ENCODE data around the gene CARD14. TPM values are rescaled to one million over a fixed set of nuclear protein-coding genes. Genes with fewer than 3 reads are reported as not detected.

CARD14 gene
- total and polyA plus RNA-seq, 2 experiments from 2014 or later = 0.08 to 0.52 TPM

- no peak overlapping the region for H2AFZ ChIP-seq
- Mint-ChIP-seq H3K4me1 (peaks cover 10% of the 10 kb centered on the region), H3K4me3 (no peak overlapping the region), H3K36me3 (ENCODE audit: low read depth) (no peaks in the 10 kb centered on the region; the same call in 2 of the 3 replicates), H3K27me3 (ENCODE audit: insufficient read depth, low read depth, poor library complexity) (peaks cover 16% of the 10 kb centered on the region), H3K27ac (no peak overlapping the region), H3K9me3 (no peaks in the 10 kb centered on the region; the same call in 2 of the 3 replicates)
- H3K4me1 ChIP-seq (ENCODE audit: insufficient read depth) = no peaks in the 10 kb centered on the region
- no peak overlapping the region for H3K4me2 ChIP-seq
- no peaks in the 10 kb centered on the region for H3K27me3 ChIP-seq (ENCODE audit: insufficient read depth)
- ATAC-seq (peak; percentile 50), DNase-seq (ENCODE audit: low spot score) (peak; percentile 72)
- TF ChIP-seq ETS1 (IDR thresholded peaks at IDR 0.05) (no peak), POLR2AphosphoS5 (IDR thresholded peaks at IDR 0.05; ENCODE audit: low read depth) (no peak), EZH2 (IDR thresholded peaks at IDR 0.05; ENCODE audit: low read depth, unreplicated experiment) (no peak), CREB1 (CRISPR knock-in tag; IDR thresholded peaks at IDR 0.05; ENCODE audit: low read depth) (no peak), CTCF (conservative IDR thresholded peaks at IDR 0.05; ENCODE audit: low read depth in 2 of 2) (peak; percentile 97 to 98)
- no peak overlapping the region for H3K27ac ChIP-seq (ENCODE audit: low read depth)
- no peaks in the 10 kb centered on the region for H3K9me2 ChIP-seq (ENCODE audit: insufficient read depth)
- H3K79me2 ChIP-seq (replicated peaks; ENCODE audit: insufficient read depth) = no peaks in the 10 kb centered on the region
- no peaks in the 10 kb centered on the region for H4K20me1 ChIP-seq (replicated peaks; ENCODE audit: insufficient read depth)
- no peaks in the 10 kb centered on the region for H3K36me3 ChIP-seq (ENCODE audit: insufficient read depth)
- H3F3A ChIP-seq (replicated peaks; ENCODE audit: low read depth) = 0 out of 2 replicates have a peak, but pooled peaks cover 3% of the 10 kb centered on the region
- H3K4me3 ChIP-seq = no peak overlapping the region
These were observed 26.1 kb downstream of the CARD14 start for GRCh38 chr17:80195671-80196529.

GRCh38 chr17:80196652-80197051 is 26.8 kb downstream of the CARD14 start:
- H2AFZ ChIP-seq = no peak overlapping the region
- H3K36me3 Mint-ChIP-seq (ENCODE audit: low read depth) = peaks cover 6% of the 10 kb centered on the region; the same call in 2 of the 3 replicates
- no peak overlapping the region for H3K27ac Mint-ChIP-seq
- DNase-seq (ENCODE audit: low spot score) (no peak), ATAC-seq (no peak)
- no peaks in the 10 kb centered on the region for H4K20me1 ChIP-seq (replicated peaks; ENCODE audit: insufficient read depth)
- H3K4me2 ChIP-seq = no peak overlapping the region
- no peak overlapping the region for H3K4me3 ChIP-seq
- 0 out of 2 replicates have a peak, but pooled peaks cover 3% of the 10 kb centered on the region for H3F3A ChIP-seq (replicated peaks; ENCODE audit: low read depth)
- no peaks in the 10 kb centered on the region for H3K36me3 ChIP-seq (ENCODE audit: insufficient read depth)
- no peaks in the 10 kb centered on the region for H3K79me2 ChIP-seq (replicated peaks; ENCODE audit: insufficient read depth)
- TF ChIP-seq STAT1 (IDR thresholded peaks at IDR 0.05; ENCODE audit: unreplicated experiment) = no peak
- no peak for TF ChIP-seq ZNF331 (CRISPR knock-in tag; IDR thresholded peaks at IDR 0.05; ENCODE audit: low read depth)
- no peak for TF ChIP-seq NANOG (IDR thresholded peaks at IDR 0.05; ENCODE audit: borderline replicate concordance)
- no peaks in the 10 kb centered on the region for H3K4me1 ChIP-seq (ENCODE audit: insufficient read depth)
- no peak overlapping the region for H3K4me3 Mint-ChIP-seq
- no peak overlapping the region for H3K27ac ChIP-seq (ENCODE audit: low read depth)
- H3K9me3 Mint-ChIP-seq = peaks cover 6% of the 10 kb centered on the region; the same call in 2 of the 3 replicates
- H3K9me2 ChIP-seq (ENCODE audit: insufficient read depth) = no peaks in the 10 kb centered on the region
- no peaks in the 10 kb centered on the region for H3K27me3 ChIP-seq (ENCODE audit: insufficient read depth)
- peaks cover 16% of the 10 kb centered on the region for H3K27me3 Mint-ChIP-seq (ENCODE audit: insufficient read depth, low read depth, poor library complexity)
- peaks cover 8% of the 10 kb centered on the region for H3K4me1 Mint-ChIP-seq
